Endometrial microvascular endothelial cells (primary cell): ENCODE results near the gene TSPAN9. TPM values are rescaled to one million over a fixed set of nuclear protein-coding genes. Genes with fewer than 3 reads are reported as not detected.

Experiments used
- in situ Hi-C: cut with HindIII; loops from 2 replicates; pipeline ENCODE4 v1.10.0; 2017; ENCODE audit warnings: low sequenced_read_pairs, low pct_unique_long_range_greater_than_20kb; ENCODE audit errors: inconsistent ontology term
- total RNA-seq: library from RNA; depleted of rRNA; stranded (reverse); fragments of >200 nt; gene quantifications from one replicate; pipeline ENCODE4 v1.2.3, GENCODE V29; 2015; ENCODE audit errors: inconsistent ontology term

The TSPAN9 gene
- total RNA-seq, 1 donor from 2014 or later: 15.9 TPM

GRCh38 chr12:3204143-3204542 is 127.0 kb downstream of the TSPAN9 start:
- in situ Hi-C loops: no loop called here

- in situ Hi-C loops: no loop called here
Measured at GRCh38 chr12:3204730-3205531, 127.8 kb downstream of the TSPAN9 start.

- in situ Hi-C loops: no loop called here
Measured at GRCh38 chr12:3205742-3206519, 128.8 kb downstream of the TSPAN9 start.

GRCh38 chr12:3206536-3207072 is 129.4 kb downstream of the TSPAN9 start:
- in situ Hi-C loops: no loop called here

- in situ Hi-C loops: no loop called here
Measured at GRCh38 chr12:3207175-3207574, 130.0 kb downstream of the TSPAN9 start.

GRCh38 chr12:3207858-3208257 is 130.7 kb downstream of the TSPAN9 start:
- in situ Hi-C loops: no loop called here

GRCh38 chr12:3213188-3213587 is 136.0 kb downstream of the TSPAN9 start:
- in situ Hi-C loops: no loop called here

GRCh38 chr12:3213768-3214167 is 136.6 kb downstream of the TSPAN9 start:
- in situ Hi-C loops: no loop called here

- in situ Hi-C loops: no loop called here
Measured at GRCh38 chr12:3214526-3215365, 137.6 kb downstream of the TSPAN9 start.

GRCh38 chr12:3215410-3215975 is 138.3 kb downstream of the TSPAN9 start:
- in situ Hi-C loops: no loop called here

GRCh38 chr12:3216097-3216496 is 138.9 kb downstream of the TSPAN9 start:
- in situ Hi-C loops: no loop called here

GRCh38 chr12:3216726-3217682 is 139.8 kb downstream of the TSPAN9 start:
- in situ Hi-C loops: no loop called here

GRCh38 chr12:3217683-3218079 is 140.5 kb downstream of the TSPAN9 start:
- in situ Hi-C loops: no loop called here

GRCh38 chr12:3218228-3219171 is 141.3 kb downstream of the TSPAN9 start:
- in situ Hi-C loops: no loop called here

- in situ Hi-C loops: no loop called here
Measured at GRCh38 chr12:3219233-3219632, 142.1 kb downstream of the TSPAN9 start.

GRCh38 chr12:3220382-3221321 is 143.5 kb downstream of the TSPAN9 start:
- in situ Hi-C loops: no loop called here
